GM12891 (cell line): ENCODE measurements around the gene HK1.

ENCODE experiments used
- DNase-seq: peaks from one replicate; pipeline ENCODE4 v3.0.0; 2011; ENCODE audit warnings: low spot score; ENCODE audit not compliant: insufficient read length
- FAIRE-seq: peaks from 2 replicates; lab custom pipeline; 2011; peaks lifted over from hg19 to GRCh38; lab: Jason Lieb, UNC
- PAX5 ChIP-seq: IDR thresholded peaks from 2 replicates; pipeline ENCODE4 v1.6.1; 2011; ENCODE audit warnings: low read length, moderate library complexity, mild to moderate bottlenecking; ENCODE audit not compliant: insufficient read depth, severe bottlenecking
- POLR2A ChIP-seq: IDR thresholded peaks from 2 replicates; pipeline ENCODE4 v1.6.1; 2011; ENCODE audit warnings: low read depth, low read length, control low read depth
- POLR2AphosphoS5 ChIP-seq: IDR thresholded peaks from 2 replicates; pipeline ENCODE4 v1.6.1; 2011; ENCODE audit warnings: low read depth, low read length, control low read depth
- POU2F2 ChIP-seq: IDR thresholded peaks from 2 replicates; pipeline ENCODE4 v1.6.1; 2011; ENCODE audit warnings: low read depth, mild to moderate bottlenecking, control low read depth, low read length, moderate library complexity
- SPI1 ChIP-seq: IDR thresholded peaks from 2 replicates; pipeline ENCODE4 v1.6.1; 2011; ENCODE audit warnings: low read depth, low read length, control low read depth
- TAF1 ChIP-seq: IDR thresholded peaks from 2 replicates; pipeline ENCODE4 v1.6.1; 2011; ENCODE audit warnings: low read depth, low read length, control low read depth

The HK1 gene

DNA sequence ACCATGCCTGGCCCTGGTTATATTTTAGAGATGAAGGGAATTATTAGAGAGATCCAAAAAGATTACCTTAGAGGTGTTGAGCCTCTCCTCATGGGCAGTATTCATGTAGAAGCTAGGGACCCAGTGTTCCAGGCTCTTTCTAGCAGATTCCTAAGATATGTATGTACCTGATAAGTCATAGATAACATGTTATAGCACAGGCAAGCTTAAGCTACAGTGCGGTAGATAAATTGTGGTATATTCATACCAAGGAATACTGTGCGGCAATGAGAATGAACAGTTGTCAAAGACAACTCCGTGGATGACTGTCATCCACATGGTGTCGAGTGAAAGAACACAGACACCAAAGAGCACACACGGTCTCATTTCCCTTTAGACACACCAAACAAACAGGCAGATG, 85.4 kb downstream of the HK1 start:
- TF ChIP-seq POU2F2 (no peak), PAX5 (no peak), POLR2AphosphoS5 (no peak), POLR2A (no peak), SPI1 (no peak), TAF1 (no peak)
- FAIRE-seq (peak; percentile 13), DNase-seq (no peak)

DNA sequence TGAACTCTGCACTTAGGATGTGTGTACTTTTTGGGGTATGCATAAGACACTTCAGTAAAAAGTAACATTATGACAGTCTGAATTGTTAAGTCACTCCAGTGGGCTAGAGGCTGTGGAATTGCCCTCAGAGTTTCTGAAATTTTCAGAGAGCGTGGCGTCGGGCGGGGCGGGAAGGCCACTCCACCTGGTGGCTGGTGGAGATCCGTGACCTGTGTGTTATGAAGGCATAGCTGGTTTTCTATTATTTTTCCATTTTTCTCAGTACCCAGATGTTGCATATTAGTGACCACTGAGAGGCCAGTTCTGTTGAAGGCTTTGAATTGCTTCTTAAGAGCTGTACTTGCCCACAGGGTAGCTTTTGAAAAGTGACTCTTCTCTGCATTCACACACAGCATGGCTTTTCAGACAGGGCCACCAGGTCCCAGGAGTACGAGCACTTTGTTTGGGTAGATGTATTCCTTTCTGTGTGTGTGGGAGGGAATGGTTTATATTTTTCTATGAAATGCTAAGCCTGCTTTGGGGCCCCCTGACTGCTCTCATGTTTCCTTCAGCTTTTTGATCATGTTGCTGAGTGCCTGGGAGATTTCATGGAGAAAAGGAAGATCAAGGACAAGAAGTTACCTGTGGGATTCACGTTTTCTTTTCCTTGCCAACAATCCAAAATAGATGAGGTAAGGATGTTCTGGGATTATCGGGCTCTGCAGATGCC, 86.1 kb downstream of the HK1 start:
- DNase-seq (no peak), FAIRE-seq (no peak)
- TF ChIP-seq POLR2AphosphoS5 = no peak
- TF ChIP-seq POU2F2 = no peak
- TF ChIP-seq PAX5 = no peak
- no peak for TF ChIP-seq TAF1
- no peak for TF ChIP-seq SPI1
- TF ChIP-seq POLR2A = no peak

DNA sequence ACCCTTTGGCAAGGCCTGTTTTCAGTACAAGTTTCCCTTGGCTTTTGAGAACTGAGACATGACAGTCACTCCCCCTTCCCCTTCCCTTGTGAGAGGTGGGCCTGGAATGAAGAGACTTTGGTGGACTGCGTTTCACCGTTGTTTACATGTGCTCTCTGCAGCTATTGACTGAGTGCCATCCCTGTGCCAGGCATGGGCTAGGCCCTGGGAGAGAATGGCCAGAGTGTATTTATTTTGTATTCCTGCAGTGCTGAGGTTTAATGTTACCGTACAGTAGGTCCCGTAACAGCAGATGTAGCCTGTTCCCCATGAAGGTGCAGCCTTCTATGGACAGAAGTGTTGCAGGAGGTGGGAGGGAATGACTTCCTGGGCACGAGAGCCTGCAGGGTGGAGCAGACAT, 88.4 kb downstream of the HK1 start:
- no peak for FAIRE-seq
- DNase-seq = no peak
- TF ChIP-seq PAX5 (no peak), POU2F2 (no peak), TAF1 (no peak)

DNA sequence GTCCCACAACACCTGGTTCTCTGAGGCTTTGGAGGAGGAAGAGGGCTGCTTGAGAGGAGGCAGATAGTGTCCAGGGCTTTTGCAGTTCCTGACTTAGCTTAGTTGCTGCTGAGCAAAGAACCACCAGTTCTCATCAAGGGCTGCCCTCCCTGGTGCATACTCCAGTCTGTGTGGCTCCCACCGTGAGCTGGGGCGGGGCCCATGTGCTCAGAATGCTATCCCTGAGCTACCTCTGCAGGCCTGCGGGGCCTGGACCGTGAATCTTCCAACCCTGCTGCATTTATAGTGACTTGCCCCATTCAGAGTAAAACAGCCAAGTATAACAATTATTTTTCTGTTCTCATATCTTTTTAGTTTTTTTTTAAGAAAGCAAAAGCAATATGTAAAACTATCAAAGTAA, 89.2 kb downstream of the HK1 start:
- FAIRE-seq (no peak), DNase-seq (no peak)
- no peak for TF ChIP-seq POLR2AphosphoS5
- TF ChIP-seq SPI1 = no peak
- no peak for TF ChIP-seq POLR2A
- TF ChIP-seq POU2F2 = no peak
- TF ChIP-seq PAX5 = no peak
- TF ChIP-seq TAF1 = no peak

DNA sequence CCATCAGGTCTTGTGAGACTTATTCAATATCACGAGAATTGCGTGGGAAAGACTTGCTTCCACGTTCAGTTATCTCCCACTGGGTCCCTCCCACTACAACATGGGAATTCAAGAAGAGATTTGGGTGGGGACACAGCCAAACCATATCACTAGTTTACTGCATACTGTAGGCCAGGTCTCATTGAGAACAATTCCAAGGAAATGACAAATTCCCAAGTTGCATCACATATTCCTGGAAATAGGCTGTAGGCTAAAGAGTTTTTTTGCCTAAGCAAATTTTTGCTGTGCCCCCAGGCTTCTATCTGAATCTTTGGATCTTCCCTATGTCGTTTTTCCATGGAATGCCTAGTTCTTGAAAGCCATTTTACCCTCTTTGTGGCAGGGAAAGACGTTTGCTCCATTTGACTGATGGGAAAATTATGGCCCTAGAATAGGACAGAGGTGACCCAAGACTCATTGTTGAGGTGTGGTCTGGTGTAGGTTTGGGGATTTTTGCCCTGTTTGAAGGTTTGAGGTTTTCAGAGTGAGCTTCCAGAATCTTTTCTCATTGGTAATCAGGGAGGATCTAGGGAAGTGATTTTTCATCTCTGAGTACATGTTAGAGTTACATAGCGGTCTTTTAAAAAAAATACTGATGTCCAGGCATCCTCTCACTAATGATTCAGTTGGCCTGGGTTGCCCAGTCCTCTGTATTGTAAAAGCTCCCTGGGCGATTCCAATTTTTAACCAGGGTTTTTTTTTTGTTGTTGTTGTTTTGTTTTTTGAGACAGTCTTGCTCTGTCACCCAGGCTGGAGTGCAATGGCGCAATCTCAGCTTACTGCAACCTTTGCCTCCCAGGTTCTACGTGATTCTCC, 94.1 kb downstream of the HK1 start:
- DNase-seq (no peak), FAIRE-seq (no peak)
- TF ChIP-seq POLR2A = no peak
- no peak for TF ChIP-seq TAF1
- TF ChIP-seq POU2F2 = no peak
- no peak for TF ChIP-seq SPI1
- TF ChIP-seq POLR2AphosphoS5 = no peak
- TF ChIP-seq PAX5 = no peak

DNA sequence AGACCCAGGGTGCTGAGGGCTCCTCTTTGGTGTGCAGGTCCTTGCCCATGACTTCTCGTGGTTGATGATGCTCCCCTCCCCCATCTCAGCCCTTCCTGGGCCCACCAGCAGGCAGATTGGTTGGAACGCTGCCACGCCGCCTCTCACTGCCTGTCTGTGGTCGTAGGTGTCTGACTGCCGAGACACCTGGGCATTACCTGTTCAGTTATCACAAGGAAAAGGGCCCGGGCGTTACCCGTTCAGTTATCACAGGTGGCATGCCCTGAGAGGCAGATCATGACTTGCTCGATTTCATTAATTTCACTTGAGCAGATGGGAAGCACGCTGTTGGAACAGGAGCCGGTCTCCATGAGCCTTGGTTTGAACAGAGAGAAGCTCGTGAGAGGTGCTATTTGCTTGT, 95.9 kb downstream of the HK1 start:
- DNase-seq (no peak), FAIRE-seq (no peak)
- TF ChIP-seq TAF1 = no peak
- no peak for TF ChIP-seq PAX5
- no peak for TF ChIP-seq SPI1
- TF ChIP-seq POLR2AphosphoS5 = no peak
- TF ChIP-seq POU2F2 = no peak
- no peak for TF ChIP-seq POLR2A

DNA sequence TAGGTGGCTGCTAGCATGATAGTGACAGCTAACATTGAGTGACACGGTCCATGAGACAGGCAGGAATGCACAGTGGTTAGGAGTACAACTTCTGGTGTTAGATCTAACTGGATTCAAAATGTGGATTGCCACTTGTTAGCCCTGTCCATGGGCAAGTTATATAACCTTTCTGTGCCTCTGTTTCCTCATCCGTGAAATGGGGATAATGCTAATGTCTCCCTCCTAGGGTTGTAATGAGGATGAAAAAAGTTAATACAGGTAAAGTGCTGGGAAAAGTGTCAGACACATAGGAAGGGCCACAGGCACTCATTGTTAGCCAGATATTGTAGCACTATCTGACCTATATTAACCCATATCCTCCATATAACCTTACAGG, 96.6 kb downstream of the HK1 start:
- FAIRE-seq = no peak
- no peak for DNase-seq
- TF ChIP-seq POLR2AphosphoS5 (no peak), POLR2A (no peak), SPI1 (no peak), POU2F2 (no peak), PAX5 (no peak), TAF1 (no peak)

DNA sequence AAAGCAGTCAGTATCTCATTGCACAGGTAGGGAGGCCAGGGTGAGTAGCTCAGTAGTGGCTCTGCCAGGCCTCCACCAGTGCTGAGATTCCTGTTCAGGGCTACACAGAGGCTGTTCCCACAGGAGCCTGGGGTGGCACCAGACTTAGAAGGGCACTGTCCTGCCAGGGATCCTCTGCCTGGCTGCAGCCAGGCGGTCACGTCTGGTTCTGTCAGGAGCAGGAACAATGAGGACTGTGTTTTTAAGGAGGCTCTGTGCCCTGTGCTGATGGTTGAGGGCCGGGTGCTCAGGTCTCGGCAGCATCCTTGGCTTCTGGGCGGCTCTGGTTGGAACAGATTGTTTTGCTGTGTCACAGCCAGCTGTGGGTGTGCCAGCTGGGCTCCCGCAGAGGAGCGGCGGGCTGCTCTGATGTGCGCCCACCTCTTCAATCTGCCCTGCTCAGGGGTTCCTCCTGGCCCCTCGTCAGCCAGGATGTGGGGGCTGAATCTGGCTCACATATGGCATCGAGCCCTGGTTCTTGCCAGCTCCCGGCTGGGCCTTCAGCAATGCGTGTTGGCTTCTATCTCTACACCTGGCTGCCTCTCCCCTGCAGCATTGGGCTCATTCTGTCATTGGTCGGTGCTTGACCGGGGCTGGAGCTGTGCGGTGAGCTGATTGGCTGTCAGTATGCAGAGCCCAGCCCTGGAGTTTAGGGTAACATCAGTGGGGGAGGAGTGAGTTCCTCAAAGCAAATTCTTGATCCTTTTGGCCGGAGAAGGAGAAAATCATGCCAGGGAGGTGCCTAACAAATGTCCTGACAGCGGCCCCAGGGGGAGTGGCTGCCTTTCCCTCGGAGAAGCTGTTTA, 97.2 kb downstream of the HK1 start:
- no peak for DNase-seq
- FAIRE-seq = no peak
- TF ChIP-seq POLR2AphosphoS5 (no peak), TAF1 (no peak), POU2F2 (no peak), PAX5 (no peak), SPI1 (no peak)

DNA sequence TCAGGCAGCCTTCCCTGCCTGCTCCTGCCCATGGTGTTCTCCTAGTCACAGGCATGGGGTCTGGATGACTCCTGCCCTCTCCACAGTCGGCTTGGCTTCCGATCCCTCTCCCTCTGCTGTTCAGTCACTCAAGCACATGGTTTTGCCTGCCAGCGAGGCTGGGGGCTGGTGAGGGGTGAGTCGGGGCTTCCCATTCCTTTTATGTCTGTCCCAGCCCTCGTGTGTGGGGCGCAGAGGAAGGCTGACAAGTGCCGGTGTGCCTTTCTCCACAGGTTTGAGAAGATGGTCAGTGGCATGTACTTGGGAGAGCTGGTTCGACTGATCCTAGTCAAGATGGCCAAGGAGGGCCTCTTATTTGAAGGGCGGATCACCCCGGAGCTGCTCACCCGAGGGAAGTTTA, 98.4 kb downstream of the HK1 start:
- DNase-seq = no peak
- no peak for FAIRE-seq
- TF ChIP-seq POLR2A (no peak), POLR2AphosphoS5 (no peak), TAF1 (no peak), PAX5 (no peak), POU2F2 (no peak), SPI1 (no peak)
